ENCODE measurements around the gene SYCE3.

DNA sequence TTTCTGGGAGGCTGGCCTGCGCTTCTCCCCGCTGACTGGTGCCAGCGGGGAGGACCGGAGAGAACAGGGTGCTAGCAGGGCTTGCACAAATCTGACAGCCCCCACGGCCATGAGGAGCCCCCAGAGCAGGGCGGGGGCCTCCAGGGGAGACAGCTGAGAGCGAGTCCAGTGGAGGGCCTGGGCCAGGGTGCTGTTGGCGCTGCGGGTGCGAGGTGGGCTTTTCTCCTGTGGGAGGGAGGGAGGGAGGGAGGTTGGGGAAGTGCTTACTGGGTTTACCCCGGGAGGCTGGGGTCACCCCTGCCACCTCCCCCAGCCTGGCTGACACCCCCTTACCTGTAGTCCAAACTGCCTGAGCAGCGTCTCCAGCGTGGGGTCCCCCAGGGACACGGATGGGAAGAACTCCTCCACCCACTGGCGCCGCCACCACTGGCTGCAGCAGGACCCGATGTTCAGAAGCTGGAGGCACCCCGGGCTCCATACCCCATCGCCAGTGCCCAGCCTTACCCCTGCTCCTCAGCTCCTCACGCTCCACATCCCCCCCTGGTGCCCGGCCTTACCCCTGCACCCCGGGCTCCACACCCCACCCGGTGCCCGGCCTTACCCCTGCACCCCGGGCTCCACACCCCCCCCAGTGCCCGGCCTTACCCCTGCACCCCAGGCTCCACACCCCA, 59.1 kb downstream of the SYCE3 start:
- TF ChIP-seq, protein P1, sequence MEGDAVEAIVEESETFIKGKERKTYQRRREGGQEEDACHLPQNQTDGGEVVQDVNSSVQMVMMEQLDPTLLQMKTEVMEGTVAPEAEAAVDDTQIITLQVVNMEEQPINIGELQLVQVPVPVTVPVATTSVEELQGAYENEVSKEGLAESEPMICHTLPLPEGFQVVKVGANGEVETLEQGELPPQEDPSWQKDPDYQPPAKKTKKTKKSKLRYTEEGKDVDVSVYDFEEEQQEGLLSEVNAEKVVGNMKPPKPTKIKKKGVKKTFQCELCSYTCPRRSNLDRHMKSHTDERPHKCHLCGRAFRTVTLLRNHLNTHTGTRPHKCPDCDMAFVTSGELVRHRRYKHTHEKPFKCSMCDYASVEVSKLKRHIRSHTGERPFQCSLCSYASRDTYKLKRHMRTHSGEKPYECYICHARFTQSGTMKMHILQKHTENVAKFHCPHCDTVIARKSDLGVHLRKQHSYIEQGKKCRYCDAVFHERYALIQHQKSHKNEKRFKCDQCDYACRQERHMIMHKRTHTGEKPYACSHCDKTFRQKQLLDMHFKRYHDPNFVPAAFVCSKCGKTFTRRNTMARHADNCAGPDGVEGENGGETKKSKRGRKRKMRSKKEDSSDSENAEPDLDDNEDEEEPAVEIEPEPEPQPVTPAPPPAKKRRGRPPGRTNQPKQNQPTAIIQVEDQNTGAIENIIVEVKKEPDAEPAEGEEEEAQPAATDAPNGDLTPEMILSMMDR (IDR thresholded peaks at IDR 0.05): no peak
- TF ChIP-seq POLR2AphosphoS5 (IDR thresholded peaks at IDR 0.05): no peak
- no peak for TF ChIP-seq EP300 (IDR thresholded peaks at IDR 0.05)
- no peak for TF ChIP-seq POLR2A (IDR thresholded peaks at IDR 0.05)
